Cardiac septum (tissue), 1 donor: ENCODE results near the gene GAS7. TPM values are rescaled to one million over a fixed set of nuclear protein-coding genes. Genes with fewer than 3 reads are reported as not detected.
"Not testable (repeated sequence)": the region's sequence is repeated elsewhere in the genome, so short reads cannot be mapped to it uniquely, and the experiment has no call there.

Source experiments
- DNase-seq: peaks from one replicate; pipeline ENCODE4 v3.0.0-alpha.2; 2020; ENCODE audit warnings: low spot score
- intact Hi-C: fragments of 100-400 bp; cut with DNase I; formaldehyde crosslinking; loops from one replicate; pipeline ENCODE4 v1.14.0; 2022
- total RNA-seq: library from RNA; stranded (reverse); fragmentation: NEBNext Ultra II Directional; extraction: Animal tissue kit (Norgen Biotek cat#: 25700); gene quantifications from one replicate; pipeline ENCODE4 v1.2.1, GENCODE V29; 2021
- donor health status: DM: no; HTN: no; CAD: no.

GAS7 gene
- total RNA-seq, 1 donor from 2014 or later: 75.9 TPM

DNA sequence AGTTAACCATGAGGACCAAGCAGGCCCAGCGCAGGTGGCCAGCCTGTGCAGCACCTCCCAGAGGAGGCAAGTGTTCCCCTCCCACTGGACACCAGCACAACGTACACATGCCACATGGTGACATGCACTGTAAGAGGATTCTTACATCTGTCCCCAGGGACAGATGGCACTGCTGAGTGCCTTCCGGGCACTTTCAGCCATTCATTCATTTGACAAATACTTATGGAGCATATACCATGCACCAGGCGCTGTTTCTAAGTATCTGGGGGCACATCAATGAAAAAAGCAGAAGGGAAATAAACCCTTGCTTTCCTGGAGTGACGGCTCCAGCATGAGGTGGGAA, 79.6 kb downstream of the GAS7 start:
- intact Hi-C loops: loop anchor here (5.0 to 10.0 kb wide), 2 partner anchors 146 to 176 kb away; no protein-coding TSS in a partner anchor

DNA sequence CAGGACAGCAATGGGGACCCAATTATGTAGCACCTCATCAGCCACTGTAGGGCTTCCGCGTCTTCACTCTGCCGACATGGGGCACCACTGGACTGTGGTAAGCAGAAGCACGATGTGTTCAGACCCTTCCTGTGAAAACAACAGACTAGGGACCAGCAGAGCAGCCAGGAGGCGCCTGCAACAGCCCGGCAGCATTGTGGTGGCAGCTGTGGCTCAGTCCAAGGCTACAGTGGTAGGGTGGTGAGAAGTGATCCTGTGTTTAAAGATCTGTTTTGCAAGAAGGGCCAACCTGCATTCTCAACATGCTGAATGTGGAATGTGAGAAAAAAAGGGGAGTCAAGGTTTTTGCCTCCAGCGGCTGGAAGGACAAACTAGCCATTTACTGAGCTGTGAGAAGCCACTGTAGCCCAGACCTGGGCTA, 80.8 kb downstream of the GAS7 start:
- DNase-seq: no peak
- intact Hi-C loops: loop anchor here (5.0 to 10.0 kb wide), 2 partner anchors 145 to 177 kb away; no protein-coding TSS in a partner anchor

More for the DNA sequence above, 79.6 kb downstream of the GAS7 start:
- DNase-seq: no peak

GRCh38 chr17:10116753-10117420, 81.5 kb downstream of the GAS7 start:
- intact Hi-C loops: loop anchor here (5.0 to 10.0 kb wide), 2 partner anchors 145 to 178 kb away; no protein-coding TSS in a partner anchor
- no peak for DNase-seq

- intact Hi-C loops: loop anchor here (5.0 to 10.0 kb wide), 2 partner anchors 144 to 179 kb away; no protein-coding TSS in a partner anchor
- no peak for DNase-seq
Observed at GRCh38 chr17:10116267-10116666, 82.1 kb downstream of the GAS7 start.

- intact Hi-C loops: loop anchor here (5.0 to 10.0 kb wide), 2 partner anchors 143 to 179 kb away; no protein-coding TSS in a partner anchor
Observed at GRCh38 chr17:10115536-10115932, 82.9 kb downstream of the GAS7 start.

DNA sequence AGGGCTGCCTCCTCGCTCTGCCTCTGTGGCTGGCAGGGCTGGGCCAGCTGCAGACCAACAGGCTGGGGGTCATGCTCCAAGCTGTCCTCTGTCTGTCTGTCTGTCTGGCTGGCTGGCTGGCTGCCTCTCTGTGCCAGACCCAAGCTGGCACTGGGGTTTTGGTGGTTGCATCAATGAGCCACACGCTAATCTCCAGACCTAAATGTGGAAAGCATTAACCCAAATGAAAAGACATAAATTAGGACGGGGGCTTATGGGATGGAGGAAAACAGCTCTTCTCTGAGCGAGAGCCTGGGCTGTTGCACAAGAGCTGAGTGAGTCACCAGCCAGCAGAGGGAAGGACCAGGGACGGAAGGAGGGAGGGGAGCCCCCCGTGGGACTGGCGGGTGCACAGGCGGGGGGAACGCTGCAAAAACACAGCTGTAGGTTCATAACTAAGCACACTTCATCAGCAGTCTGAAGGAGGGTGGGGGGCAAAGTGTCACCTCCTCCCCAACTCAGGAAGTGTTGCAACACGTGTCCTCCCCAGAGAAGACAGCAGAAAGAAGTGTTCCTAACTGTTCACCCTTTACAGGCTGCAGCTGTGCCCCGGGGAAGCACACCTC, 83.4 kb downstream of the GAS7 start:
- DNase-seq: peak; percentile 96
- intact Hi-C loops: loop anchor here (5.0 to 10.0 kb wide), 3 partner anchors 63 to 180 kb away; no protein-coding TSS in a partner anchor

More at GRCh38 chr17:10115536-10115932, 82.9 kb downstream of the GAS7 start:
- DNase-seq: no peak

DNA sequence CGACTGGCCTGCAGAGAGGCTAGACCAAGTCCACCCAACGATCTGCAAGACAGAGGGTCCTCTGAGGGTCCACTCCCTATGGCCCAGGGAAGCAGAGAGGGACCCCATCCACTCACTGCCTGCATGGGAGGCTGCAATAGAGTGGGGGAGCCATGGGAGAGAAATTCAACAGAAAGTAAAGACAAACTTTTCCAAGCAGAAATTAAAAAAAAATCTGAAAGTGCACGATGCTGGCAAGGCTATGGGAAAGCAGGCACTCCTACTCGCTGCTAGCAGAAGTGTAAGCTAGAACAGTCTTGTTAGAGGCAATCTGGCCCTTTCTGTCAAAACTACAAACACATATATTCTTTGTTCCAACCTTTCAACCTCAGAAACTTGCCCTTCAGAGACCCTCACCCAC, 85.4 kb downstream of the GAS7 start:
- DNase-seq: no peak
- intact Hi-C loops: loop anchor here (5.0 to 10.0 kb wide), 2 partner anchors 61 to 182 kb away; no protein-coding TSS in a partner anchor

DNA sequence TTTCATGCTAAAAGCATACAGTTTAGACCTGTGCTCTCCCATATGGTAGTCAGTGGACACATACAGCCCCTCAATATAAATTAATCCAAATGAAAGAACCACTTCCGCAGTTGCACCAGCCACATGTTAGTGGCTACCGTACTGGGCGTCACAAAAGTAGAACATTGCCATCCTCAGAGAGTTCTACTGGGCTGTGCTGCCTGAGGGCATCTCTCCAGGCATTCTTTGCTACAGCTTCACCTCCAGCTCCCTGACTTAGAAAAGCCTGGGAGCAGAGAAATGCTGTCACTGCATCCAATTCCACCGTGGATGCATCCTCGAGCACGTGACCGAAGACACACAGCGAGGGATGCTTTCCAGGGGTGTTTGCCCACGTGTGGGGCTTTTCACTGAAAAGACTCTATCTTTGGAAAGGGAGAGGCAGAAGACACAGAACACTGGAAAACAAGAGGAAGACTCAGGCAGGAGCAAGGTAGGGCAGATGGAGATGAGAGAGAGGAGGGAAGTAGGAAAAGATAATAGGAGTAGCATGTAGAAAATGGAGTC, 86.4 kb downstream of the GAS7 start:
- no peak for DNase-seq
- intact Hi-C loops: loop anchor here (5.0 to 10.0 kb wide), 2 partner anchors 60 to 183 kb away; no protein-coding TSS in a partner anchor

DNA sequence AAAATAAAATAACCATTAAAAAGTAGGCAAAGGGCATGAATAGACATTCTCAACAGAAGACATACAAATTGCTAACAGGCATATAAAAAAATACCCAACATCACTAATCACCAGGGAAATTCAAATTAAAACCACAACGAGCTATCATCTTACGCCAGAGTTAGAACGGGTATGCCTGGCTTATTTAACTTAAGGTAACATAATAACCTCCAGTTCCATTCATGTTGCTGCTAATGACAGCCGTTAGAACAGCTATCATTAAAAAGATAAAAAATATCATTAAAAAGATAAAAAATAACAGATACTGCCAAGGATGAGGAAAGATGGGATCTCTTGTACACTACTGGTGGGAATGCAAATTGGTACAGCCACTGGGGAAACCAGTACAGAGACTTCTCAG, 89.3 kb downstream of the GAS7 start:
- intact Hi-C loops: loop anchor here (5.0 to 10.0 kb wide), 2 partner anchors 74 to 88 kb away; partner anchors contain the start of gene GAS7
- DNase-seq: no peak

- DNase-seq: peak; percentile 86
- intact Hi-C loops: loop anchor here (5.0 to 10.0 kb wide), 2 partner anchors 73 to 90 kb away; partner anchors contain the start of gene GAS7
Observed at GRCh38 chr17:10107316-10108165, 90.9 kb downstream of the GAS7 start.

GRCh38 chr17:10106067-10106466, 92.3 kb downstream of the GAS7 start:
- intact Hi-C loops: loop anchor here (5.0 to 10.0 kb wide), 2 partner anchors 71 to 91 kb away; partner anchors contain the start of gene GAS7
- no peak for DNase-seq

DNA sequence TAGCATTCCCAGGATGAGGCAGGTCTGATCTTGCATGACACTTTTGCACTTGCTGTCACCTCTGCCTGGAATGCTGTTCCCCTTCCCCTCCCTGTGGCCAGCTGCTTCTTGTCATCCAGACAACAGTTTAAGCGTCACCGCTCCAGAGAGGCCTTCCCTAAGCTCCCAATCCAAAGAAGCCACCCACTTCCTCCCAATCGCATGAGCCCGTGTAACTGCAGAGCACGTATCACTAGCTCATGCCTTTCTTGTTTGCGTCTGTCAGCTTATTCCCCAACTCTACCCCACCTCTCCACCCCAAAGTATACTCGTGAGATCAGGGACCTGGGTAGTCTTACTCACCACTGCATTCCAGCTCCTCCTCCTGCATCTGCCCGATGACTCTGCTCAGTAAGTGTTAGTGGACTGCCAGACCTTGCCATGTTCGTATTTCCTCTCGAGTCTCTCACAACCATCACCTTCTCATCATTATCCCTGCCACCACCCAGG, 92.8 kb downstream of the GAS7 start:
- peak; percentile 77 for DNase-seq
- intact Hi-C loops: loop anchor here (5.0 to 10.0 kb wide), 2 partner anchors 71 to 92 kb away; partner anchors contain the start of gene GAS7

- intact Hi-C loops: loop anchor here (10.0 kb wide), 1 partner anchor 69 kb away; no protein-coding TSS in a partner anchor
Observed at GRCh38 chr17:10103712-10104111, 94.7 kb downstream of the GAS7 start.

GRCh38 chr17:10102817-10103216, 95.6 kb downstream of the GAS7 start:
- DNase-seq: no peak
- intact Hi-C loops: loop anchor here (10.0 kb wide), 1 partner anchor 68 kb away; no protein-coding TSS in a partner anchor

More at GRCh38 chr17:10103712-10104111, 94.7 kb downstream of the GAS7 start:
- DNase-seq: no peak

GRCh38 chr17:10099051-10099571, 99.3 kb downstream of the GAS7 start:
- DNase-seq: no peak
- intact Hi-C loops: no loop called here

GRCh38 chr17:10096596-10096995, 101.8 kb downstream of the GAS7 start:
- no peak for DNase-seq
- intact Hi-C loops: no loop called here

DNA sequence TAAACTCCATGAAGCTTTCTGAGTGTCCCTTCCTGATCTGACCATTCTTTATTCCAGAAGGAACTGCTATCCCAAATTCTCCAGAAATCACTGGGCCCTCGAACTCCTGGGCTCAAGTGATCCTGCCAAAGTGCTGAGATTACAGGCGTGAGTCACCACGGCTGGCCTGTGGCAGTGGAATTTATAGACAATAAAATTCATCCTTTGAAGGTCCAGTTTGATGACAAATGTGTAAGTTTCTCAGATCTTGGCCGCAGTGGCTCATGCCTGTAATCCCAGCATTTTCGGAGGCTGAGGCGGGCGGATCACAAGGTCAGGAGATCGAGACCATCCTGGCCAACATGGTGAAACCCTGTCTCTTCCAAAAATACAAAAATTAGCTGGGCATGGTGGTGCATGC, 103.1 kb downstream of the GAS7 start:
- intact Hi-C loops, DNase-seq: not testable (repeated sequence)

DNA sequence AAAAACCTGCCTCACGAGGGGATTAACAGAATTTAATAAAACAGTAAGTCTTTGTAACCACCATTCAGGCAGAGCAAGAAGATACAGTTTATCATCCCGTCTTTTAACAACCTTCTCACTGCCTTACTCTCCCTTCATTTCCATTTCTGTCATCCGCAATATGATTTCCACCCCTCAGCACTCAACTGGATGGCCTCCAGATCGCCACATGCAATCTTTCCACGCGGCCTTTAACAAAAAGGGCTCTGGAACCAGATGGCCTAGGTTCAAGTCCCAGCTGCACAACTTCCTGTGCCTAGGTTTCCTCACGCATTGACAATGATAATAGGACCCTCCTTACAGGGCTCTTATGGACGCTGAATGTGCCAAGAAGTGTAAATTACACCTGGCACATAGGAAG, 103.6 kb downstream of the GAS7 start:
- intact Hi-C loops: no loop called here
- DNase-seq: no peak

- DNase-seq: no peak
- intact Hi-C loops: no loop called here
Observed at GRCh38 chr17:10092595-10092994, 105.8 kb downstream of the GAS7 start.
